ENCODE results near the gene AMPD1.

Gene AMPD1

DNA sequence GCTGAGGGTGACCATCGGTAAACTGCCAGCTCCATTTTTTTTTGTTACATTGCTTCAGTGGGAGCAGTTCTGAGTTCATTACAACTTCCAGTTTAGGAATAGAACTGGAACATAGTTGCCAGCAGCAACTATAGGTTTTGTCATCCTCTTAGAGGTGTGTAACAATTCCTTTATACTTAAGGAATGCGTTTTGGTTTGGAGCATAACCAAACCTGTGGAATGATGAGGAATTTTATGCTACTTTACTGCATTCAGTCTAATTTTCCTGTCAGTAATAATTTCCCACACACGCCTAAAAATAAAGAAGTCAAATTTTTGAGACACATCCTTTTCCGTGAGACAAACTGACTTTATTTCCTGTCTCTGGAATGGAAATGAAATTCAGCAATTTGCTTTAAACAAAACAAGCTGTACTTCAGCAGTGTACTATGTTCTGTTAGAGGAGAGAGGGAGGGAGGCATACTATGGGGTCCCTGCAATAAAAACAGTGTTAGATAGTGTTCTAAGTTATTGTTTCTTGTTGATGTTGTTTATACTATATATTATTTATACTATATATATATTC, 4.8 kb upstream of the AMPD1 start:
- no peak overlapping the region for H3K27ac ChIP-seq
- no peak for TF ChIP-seq ZFX (IDR thresholded peaks at IDR 0.05)

DNA sequence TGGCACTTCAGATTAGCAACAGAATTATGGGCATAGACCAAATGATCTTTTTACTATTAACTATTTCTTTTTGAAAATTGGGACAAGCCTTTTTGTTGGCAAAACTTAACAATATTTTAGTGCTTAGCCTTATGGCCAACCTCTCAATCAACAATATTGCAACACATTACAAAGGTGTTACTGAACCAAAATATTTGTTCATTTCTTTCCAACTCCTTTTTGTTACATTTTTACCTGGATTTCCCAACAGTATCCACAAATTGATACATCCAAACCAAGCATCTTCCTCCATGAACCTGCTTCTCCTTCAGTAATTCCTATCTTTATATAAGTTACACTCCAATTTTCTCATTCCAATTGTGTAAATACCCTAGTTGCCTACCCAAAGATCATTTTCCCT, 1.5 kb upstream of the AMPD1 start:
- TF ChIP-seq ZFX (IDR thresholded peaks at IDR 0.05): no peak
- no peak for TF ChIP-seq CTCF (conservative IDR thresholded peaks at IDR 0.05)
- no peak overlapping the region for H3K27ac ChIP-seq

- no peak overlapping the region for H3K27ac ChIP-seq
- TF ChIP-seq CTCF (conservative IDR thresholded peaks at IDR 0.05) (no peak), ZFX (IDR thresholded peaks at IDR 0.05) (no peak)
These were observed 621 bp downstream of the AMPD1 start for GRCh38 chr1:114694540-114695310.

DNA sequence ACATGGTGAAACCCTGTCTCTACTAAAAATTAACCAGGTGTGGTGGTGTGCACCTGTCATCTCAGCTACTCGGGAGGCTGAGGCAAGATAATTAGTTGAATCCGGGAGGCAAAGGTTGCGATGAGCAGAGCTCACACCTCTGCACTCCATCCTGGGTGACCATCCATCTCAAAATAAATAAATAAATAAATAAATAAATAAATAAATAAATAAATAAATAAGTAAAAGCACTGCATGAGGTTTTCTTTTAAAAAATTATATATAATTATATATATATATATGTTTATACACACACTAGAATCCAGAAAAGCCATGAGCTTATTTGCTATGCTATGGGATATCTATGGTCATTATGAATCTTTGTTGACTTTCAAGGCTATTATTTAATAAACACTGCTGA, 2.4 kb downstream of the AMPD1 start:
- no peak overlapping the region for H3K27ac ChIP-seq
- no peak for TF ChIP-seq CTCF (conservative IDR thresholded peaks at IDR 0.05)
- TF ChIP-seq ZFX (IDR thresholded peaks at IDR 0.05): no peak

- H3K27ac ChIP-seq: no peak overlapping the region
- no peak for TF ChIP-seq ZFX (IDR thresholded peaks at IDR 0.05)
- TF ChIP-seq CTCF (conservative IDR thresholded peaks at IDR 0.05): no peak
These were observed 4.3 kb downstream of the AMPD1 start for GRCh38 chr1:114691061-114691460.

DNA sequence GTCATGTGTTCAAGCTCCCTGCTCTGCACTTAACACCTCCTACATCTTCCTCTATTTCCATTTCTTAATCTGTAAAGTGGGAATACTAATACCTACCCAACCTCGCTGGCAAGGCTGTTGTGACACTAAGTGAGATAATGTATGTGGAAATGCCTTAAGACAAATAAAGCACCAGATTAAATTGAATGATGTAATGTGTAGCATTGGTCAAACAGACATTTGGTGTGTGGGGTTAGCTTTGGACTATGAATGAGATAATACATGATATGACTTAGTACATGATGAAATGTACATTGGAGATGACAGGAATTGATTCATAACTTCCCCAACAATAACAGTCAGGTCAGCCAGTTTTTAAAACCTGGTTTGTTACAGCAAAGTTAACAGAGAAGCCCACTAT, 5.2 kb downstream of the AMPD1 start:
- no peak for TF ChIP-seq CTCF (conservative IDR thresholded peaks at IDR 0.05)
- no peak overlapping the region for H3K27ac ChIP-seq

GRCh38 chr1:114688526-114688925, 6.8 kb downstream of the AMPD1 start:
- no peak overlapping the region for H3K27ac ChIP-seq
- no peak for TF ChIP-seq ZFX (IDR thresholded peaks at IDR 0.05)
- TF ChIP-seq CTCF (conservative IDR thresholded peaks at IDR 0.05): no peak

DNA sequence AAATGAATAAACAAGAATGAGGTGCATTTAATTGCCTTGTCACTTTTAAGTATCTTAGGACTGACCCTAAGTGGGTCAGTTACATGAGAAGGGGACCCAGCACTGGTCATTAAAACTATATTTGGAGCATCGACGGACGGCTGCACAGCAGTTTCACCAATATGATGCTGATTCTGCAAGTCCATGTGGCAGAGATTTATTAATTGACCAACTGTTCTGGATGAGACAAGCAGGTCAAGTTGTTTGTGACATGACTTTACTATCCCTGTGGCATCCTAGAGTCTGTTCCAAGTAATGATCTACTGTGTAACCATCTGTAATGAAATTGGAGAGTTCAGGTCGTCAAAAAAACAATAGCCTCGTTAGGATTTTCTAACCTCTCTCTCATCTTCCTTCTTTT, 9.5 kb downstream of the AMPD1 start:
- no peak overlapping the region for H3K27ac ChIP-seq
- TF ChIP-seq ZFX (IDR thresholded peaks at IDR 0.05) (no peak), CTCF (conservative IDR thresholded peaks at IDR 0.05) (no peak)

All from C4-2B (cell line).